GM20431 (cell line): ENCODE results near the gene TPST1.
"Not testable (repeated sequence)": the region's sequence is repeated elsewhere in the genome, so short reads cannot be mapped to it uniquely, and the experiment has no call there.

Experiments used
- in situ Hi-C: fragments of 300-500 bp; cut with MseI, MboI; formaldehyde crosslinking; loops from one replicate; pipeline ENCODE4 v1.15.0; 2020; ENCODE audit warnings: low sequenced_read_pairs; ENCODE audit not compliant: unreplicated experiment

TPST1 gene

DNA sequence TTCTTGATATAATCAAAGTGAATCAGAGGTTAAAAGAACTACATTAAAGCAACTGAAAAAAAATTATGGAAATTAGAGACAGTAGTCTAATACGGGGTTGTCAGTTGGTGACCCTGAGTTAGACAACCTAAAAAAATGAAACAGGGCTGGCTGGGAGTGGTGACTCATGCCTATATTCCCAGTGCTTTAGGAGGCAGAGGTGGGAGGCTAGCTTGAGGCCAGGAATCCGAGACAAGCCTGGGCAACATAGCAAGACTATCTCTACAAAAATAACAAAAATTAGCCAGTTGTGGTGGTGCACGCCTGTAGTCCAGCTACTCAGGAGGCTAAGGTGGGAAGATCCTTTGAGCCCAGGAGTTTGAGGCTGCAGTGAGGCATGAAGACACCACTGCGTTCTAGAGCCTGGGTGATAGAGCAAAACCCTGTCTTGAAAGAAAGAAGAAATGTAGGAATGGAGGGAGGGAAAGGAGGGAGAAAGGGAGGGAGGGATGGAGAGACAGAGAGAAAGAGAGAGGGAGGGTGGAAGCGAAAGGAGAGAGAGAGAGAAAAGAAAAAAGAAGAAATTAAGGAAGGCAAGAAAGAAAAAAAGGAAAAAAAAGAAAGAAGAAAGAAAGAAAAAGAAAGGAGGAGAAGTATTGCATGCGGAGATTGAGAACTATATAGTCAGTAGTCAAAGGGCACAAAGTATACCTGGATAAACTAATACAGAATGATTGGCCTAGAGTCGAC, 166.1 kb downstream of the TPST1 start:
- in situ Hi-C loops, result no loop called here

GRCh38 chr7:66374141-66374840, 169.2 kb downstream of the TPST1 start:
- in situ Hi-C loops, result not testable (repeated sequence)

DNA sequence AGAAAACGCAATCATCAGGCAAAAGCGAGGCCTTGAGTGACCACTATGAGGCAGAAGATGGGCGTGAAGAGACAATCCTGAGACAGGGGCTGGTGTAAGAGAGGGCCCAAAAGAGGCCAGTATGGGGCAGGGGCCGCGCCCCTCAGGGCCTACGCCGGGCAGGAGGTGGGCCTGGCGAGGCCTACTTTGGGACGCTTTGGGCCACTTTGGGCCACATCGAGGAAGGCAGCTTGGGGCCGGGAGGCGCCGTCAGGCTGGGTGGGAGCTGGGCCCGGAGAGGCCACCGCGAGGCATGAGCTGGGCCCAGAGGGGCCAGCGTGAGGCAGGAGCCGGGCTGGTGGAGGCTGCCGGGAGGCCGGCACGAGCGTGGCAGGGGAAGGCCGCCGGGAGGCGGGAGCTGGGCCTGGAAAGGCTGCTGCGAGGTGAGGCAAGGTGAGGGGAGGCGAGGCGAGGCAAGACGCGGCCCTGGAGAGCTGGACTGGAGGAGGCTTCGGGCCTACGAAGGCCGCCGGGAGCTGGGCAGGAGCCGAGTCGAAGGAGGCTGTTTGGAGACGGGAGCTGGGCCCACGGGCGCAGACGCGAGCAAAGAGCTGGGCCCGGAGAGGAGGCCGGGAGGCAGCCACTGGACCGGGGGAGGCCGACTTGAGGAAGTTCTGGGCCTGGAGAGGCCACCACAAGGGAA, 171.3 kb downstream of the TPST1 start:
- in situ Hi-C loops, result no loop called here

DNA sequence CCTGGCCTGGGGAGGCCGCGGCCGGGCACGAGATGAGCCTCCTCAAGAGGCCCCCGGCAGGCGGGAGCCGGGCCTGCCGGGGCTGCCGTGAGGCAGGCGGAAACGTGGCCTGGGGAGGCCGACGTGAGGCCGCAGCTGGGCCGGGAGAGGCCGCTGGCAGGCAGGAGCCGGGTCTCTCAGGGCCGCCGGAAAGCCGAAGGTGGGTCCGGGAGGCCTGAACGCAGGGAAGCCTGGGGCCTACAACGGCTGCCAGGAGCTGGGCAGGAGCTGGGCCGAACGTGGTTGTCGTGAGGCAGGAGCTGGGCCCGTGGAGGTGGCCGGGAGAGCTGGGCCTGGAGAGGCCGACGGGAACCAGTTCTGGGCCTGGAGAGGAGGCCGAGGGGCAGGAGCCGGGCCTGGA, 171.9 kb downstream of the TPST1 start:
- in situ Hi-C loops, result no loop called here

- in situ Hi-C loops, result no loop called here
Measured at GRCh38 chr7:66377714-66378113, 172.6 kb downstream of the TPST1 start.

DNA sequence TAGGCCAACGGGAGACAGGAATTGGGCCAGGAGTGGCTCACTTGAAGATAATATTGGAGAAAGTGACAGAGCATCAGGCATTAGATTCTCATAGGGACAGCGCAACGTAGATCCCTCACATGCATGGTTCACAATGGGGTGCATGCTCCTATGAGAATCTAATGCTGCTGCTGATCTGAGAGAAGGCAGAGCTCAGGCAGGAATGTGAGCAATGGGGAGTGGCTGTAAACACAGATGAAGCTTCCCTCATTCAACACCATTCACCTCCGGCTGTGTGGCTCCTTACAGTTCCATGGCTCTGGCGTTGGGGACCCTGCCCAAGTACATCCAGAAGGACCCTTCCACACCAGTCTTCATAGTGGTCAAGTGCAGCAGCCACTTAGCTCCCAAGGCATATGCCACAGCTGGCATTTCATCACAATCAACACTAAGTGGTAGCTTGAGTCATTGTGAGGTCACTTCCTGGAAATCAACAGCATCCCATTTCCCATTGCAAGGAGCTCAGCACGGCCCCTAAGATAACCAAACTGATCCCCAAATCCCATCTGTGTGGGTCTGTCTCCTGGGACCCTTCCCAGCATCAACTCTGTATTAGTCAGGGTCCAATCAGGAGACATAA, 174.5 kb downstream of the TPST1 start:
- in situ Hi-C loops, result no loop called here

- in situ Hi-C loops, result no loop called here
Measured at GRCh38 chr7:66380272-66380888, 175.2 kb downstream of the TPST1 start.

DNA sequence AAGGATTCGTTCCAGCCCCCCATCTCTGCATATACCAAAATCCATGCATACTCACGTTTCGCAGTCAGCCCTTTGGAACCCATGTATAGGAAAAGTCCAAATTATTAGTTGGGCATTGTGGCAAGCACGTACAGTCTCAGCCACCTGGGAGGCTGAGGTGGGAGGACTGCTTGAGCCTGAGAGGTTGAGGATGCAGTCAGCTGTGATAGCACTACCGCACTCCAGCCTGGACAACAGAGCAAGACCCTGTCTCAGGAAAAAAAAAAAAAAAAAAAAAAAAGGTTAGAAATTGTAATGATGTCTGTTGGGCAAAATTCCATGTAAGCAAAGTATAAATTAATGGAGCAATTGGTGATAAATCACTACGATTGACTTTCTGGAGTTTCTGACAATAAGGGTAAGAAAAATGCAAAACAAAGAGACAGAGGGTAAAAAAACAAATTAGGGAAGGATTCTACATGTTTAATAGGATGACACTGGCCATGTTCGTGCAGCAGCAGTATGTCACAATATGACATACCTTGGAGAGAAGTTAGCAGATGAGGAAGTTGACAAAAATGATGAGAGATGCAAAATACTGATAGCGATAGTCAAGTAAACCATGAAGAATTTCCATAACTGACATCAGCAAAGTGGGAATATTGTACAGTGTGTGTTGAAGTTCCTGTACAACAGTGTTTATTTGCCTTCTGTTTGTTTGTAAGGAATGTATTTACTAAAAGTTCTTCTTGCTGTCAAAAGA, 177.2 kb downstream of the TPST1 start:
- in situ Hi-C loops, result not testable (repeated sequence)

GRCh38 chr7:66385191-66385905, 180.2 kb downstream of the TPST1 start:
- in situ Hi-C loops, result not testable (repeated sequence)

DNA sequence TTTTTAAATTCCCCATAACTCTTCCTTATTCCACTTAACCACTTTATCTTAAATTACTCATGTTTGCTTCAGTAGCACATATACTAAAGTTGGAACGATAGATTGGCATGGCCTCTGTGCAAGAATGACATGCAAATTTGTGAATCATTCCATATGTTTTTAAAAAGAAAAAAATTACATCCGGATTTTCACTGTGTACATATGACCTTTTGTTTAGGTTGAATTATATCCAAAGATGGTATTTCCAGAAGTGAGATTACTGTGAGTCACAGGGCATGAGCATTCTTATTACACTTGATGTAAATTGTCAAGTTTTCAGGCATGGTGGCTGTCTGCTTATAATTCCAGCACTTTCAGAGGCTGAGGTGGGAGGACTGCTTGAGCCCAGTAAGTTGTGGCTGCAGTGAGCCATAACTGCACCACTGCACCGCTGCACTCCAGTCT, 190.0 kb downstream of the TPST1 start:
- in situ Hi-C loops, result not testable (repeated sequence)

- in situ Hi-C loops, result not testable (repeated sequence)
Measured at GRCh38 chr7:66396052-66396451, 190.9 kb downstream of the TPST1 start.

GRCh38 chr7:66398841-66399240, 193.7 kb downstream of the TPST1 start:
- in situ Hi-C loops, result not testable (repeated sequence)

GRCh38 chr7:66399566-66399965, 194.4 kb downstream of the TPST1 start:
- in situ Hi-C loops, result no loop called here

DNA sequence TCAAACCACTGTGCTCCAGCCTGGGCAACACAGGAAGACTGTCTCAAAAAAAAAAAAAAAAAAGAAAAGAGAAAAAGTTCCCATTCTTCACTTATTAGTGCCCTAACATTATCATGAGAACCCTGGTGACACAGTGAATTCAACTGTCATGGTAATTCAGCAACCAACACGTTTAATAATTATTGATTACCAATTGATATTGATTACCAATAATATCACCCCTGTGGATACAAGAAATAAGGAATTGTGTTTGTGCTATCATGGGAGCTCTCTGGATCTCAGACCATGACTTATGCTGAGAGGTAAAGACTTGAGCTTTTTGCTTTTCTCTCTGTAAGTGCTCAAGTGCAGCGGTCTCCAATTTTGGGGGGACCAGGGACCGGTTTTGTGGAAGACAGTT, 195.3 kb downstream of the TPST1 start:
- in situ Hi-C loops, result no loop called here

- in situ Hi-C loops, result not testable (repeated sequence)
Measured at GRCh38 chr7:66401126-66401525, 196.0 kb downstream of the TPST1 start.

GRCh38 chr7:66401932-66402331, 196.8 kb downstream of the TPST1 start:
- in situ Hi-C loops, result not testable (repeated sequence)

DNA sequence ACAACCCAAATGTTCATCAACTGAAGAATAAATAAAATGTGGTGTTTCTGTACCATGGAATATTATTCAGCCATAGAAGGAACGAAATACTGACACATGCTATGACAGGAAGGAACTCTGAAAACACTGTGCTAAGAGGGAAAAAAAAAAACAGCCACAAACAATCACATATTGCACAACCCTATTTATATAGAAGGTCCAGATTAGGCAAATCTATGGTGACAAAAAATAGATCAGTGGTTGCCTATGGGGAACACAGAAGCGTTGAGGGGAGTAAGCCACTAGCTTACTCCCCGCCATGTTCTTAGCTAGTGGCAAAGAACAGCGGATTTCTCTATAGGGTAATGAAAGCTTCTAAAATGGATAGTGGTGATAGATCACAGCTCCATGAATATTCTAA, 198.4 kb downstream of the TPST1 start:
- in situ Hi-C loops, result no loop called here

DNA sequence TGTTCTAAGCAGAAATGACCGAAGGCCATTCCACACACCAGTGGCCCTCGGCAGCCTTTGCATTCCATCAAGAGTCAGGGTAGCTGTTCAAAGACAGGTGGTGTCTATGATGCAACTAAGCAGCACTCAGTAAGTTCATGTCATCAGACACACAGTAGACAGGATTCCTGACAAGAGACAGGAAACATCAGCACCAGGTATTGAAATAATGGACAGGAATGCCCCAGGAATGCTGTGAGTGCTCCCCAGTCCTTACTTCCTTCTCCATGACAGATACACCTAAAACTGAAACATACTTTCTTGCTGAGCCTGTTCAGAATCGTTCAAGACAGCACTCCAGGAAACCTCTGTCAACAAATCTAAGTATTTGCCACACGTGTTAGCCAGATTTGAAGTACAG, 204.4 kb downstream of the TPST1 start:
- in situ Hi-C loops, result no loop called here
